ENCODE data around the gene QDPR.

The QDPR gene

GRCh38 chr4:17494258-17495190, 17.4 kb downstream of the QDPR start:
- no peak overlapping the region for H3K4me3 ChIP-seq (ENCODE audit: control insufficient read depth, low read depth, low read length)
- TF ChIP-seq CTCF (IDR thresholded peaks at IDR 0.05; ENCODE audit: control insufficient read depth, insufficient read depth, low read depth, low read length, missing control alignments): no peak
- DNase-seq (ENCODE audit: low read depth): no peak

- no peak for DNase-seq (ENCODE audit: low read depth)
- no peak overlapping the region for H3K4me3 ChIP-seq (ENCODE audit: control insufficient read depth, low read depth, low read length)
- TF ChIP-seq CTCF (IDR thresholded peaks at IDR 0.05; ENCODE audit: control insufficient read depth, insufficient read depth, low read depth, low read length, missing control alignments): no peak
Observed at GRCh38 chr4:17493619-17494018, 18.3 kb downstream of the QDPR start.

- no peak overlapping the region for H3K4me3 ChIP-seq (ENCODE audit: control insufficient read depth, low read depth, low read length)
- no peak for DNase-seq (ENCODE audit: low read depth)
- TF ChIP-seq CTCF (IDR thresholded peaks at IDR 0.05; ENCODE audit: control insufficient read depth, insufficient read depth, low read depth, low read length, missing control alignments): no peak
Observed at GRCh38 chr4:17492876-17493275, 19.0 kb downstream of the QDPR start.

- H3K4me3 ChIP-seq (ENCODE audit: control insufficient read depth, low read depth, low read length): no peak overlapping the region
- no peak for DNase-seq (ENCODE audit: low read depth)
- no peak for TF ChIP-seq CTCF (IDR thresholded peaks at IDR 0.05; ENCODE audit: control insufficient read depth, insufficient read depth, low read depth, low read length, missing control alignments)
Observed at GRCh38 chr4:17492058-17492741, 19.7 kb downstream of the QDPR start.

GRCh38 chr4:17491196-17491595, 20.7 kb downstream of the QDPR start:
- H3K4me3 ChIP-seq (ENCODE audit: control insufficient read depth, low read depth, low read length): no peak overlapping the region
- no peak for TF ChIP-seq CTCF (IDR thresholded peaks at IDR 0.05; ENCODE audit: control insufficient read depth, insufficient read depth, low read depth, low read length, missing control alignments)
- no peak for DNase-seq (ENCODE audit: low read depth)

- no peak overlapping the region for H3K4me3 ChIP-seq (ENCODE audit: control insufficient read depth, low read depth, low read length)
- no peak for TF ChIP-seq CTCF (IDR thresholded peaks at IDR 0.05; ENCODE audit: control insufficient read depth, insufficient read depth, low read depth, low read length, missing control alignments)
- DNase-seq (ENCODE audit: low read depth): no peak
Observed at GRCh38 chr4:17490575-17491059, 21.3 kb downstream of the QDPR start.

Measured in AG09309 (cell line).